GM23248 (cell line): Measurements from ENCODE around the gene RPS6KC1.

ENCODE experiments used
- EZH2 ChIP-seq: fragments of 200-600 bp; sonication (generic); IDR thresholded peaks from 2 replicates; pipeline ENCODE4 v1.6.1; 2018; ENCODE audit warnings: antibody characterized with exemption, mild to moderate bottlenecking; ENCODE audit not compliant: insufficient read depth, poor library complexity, severe bottlenecking
- EZH2phosphoT487 ChIP-seq: fragments of 200-600 bp; sonication (generic); IDR thresholded peaks from 2 replicates; pipeline ENCODE4 v1.6.1; 2018; ENCODE audit warnings: antibody characterized with exemption, moderate library complexity, mild to moderate bottlenecking, low read depth; ENCODE audit not compliant: insufficient read depth

- TF ChIP-seq EZH2 (no peak), EZH2phosphoT487 (no peak)
These were observed 199.0 kb downstream of the RPS6KC1 start for GRCh38 chr1:213250041-213250440.
